ENCODE data around the gene DOK3. TPM values are rescaled to one million over a fixed set of nuclear protein-coding genes. Genes with fewer than 3 reads are reported as not detected.
"Not testable (repeated sequence)": the region's sequence is repeated elsewhere in the genome, so short reads cannot be mapped to it uniquely, and the experiment has no call there.

Gene DOK3
- total RNA-seq, 1 donor from 2014 or later: 4.2 TPM

DNA sequence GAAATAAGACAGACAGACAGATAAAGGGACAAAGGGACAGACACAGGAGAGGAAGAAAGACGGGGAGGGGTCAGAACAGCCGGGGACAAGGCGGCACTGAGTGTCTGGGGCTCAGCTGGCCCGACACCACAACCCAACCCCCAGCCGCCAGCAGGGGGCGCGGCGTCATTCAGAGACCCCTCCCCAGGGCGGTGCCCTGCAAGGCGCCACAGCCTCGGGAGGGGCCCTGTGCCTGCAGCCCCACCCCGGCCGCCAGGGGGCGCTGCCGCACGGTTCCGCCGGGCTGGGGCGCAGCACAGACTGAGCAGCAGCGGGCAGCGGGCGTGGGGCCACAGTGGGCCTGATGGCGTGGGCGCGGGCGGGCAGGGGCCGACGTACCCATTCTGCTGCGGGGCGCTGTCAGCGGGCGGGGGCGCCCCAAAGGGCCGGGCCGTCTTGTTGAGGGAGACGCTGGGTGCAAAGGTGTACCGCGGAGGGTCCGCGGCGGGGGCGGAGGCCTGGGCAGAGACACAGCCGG, 18.1 kb downstream of the DOK3 start:
- intact Hi-C loops (cut with DNase I): no loop called here
- ATAC-seq (ENCODE audit: poor library complexity): no peak
- DNase-seq: peak; percentile 60

GRCh38 chr5:177490992-177491391, 18.6 kb downstream of the DOK3 start:
- intact Hi-C loops (cut with DNase I): no loop called here
- ATAC-seq (ENCODE audit: poor library complexity) (no peak), DNase-seq (no peak)

- ATAC-seq (ENCODE audit: poor library complexity) (no peak), DNase-seq (no peak)
- intact Hi-C loops (cut with DNase I): no loop called here
Observed at GRCh38 chr5:177490311-177490991, 19.2 kb downstream of the DOK3 start.

DNA sequence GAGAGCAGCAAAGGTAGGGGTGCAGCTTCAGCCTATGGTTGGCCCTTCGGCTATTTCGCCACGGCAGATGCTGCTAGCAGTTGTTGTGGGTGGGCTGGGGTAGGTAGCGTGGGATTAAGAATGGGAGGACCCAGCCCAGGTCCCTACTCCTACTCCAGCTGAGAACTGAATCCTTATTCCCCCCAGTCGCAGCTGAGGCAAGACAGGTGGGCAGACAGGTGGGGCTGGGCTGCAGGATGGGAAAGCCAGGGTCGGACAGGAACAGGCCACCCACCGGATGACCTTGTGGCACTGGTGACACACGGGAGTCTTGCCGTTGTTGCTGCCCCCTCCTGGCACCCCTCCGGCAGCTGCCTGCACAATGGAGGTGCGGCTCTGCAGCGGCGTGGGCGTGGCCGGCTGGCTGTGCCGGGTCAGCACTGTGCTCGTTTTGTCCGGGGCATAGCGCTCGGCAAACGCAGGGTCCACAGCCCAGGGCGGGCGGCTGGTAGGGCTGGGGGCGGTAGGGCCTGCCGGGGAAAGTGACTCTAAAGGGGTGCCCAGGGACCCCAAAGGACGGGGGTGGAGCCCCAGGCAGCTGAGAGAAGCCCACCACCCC, 20.4 kb downstream of the DOK3 start:
- no peak for ATAC-seq (ENCODE audit: poor library complexity)
- DNase-seq: no peak
- intact Hi-C loops (cut with DNase I): no loop called here

DNA sequence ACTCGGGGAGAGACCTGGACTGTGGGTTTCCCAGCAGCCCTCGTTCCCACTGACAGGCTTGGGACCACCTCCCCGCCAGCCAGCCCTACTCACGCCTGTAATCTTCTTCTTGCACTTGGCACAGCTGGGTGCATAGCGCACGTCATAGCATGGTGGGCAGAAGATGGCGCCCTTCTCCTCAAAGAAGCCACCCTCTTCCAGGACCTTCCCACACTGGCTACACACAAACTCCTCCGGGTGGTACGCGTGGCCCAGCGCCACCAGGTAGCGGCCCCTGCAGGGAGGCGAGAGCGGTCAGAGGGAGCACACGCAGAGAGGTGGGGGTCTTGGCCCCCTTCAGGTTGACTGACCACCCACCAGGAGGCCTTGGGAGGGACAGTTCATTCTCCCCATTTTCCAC, 21.7 kb downstream of the DOK3 start:
- intact Hi-C loops (cut with DNase I): no loop called here
- ATAC-seq (ENCODE audit: poor library complexity) (no peak), DNase-seq (no peak)

DNA sequence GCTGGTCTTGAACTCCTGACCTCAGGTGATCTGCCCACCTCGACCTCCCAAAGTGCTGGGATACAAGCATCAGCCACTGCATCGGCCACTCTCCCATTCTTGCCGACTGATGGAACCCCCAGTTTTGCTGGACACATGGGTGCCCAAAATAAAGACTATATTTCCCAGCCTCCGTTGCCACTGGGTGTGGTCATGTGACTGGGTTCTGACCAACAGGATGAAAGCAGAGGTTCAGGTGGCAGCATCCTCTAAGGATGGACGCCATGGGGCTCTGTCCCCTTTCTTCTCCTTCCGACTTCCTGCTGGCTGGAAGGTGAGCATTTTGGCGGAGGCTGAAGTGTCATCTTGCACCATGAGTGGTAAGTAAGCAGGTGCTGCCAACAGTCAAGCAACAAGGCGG, 22.5 kb downstream of the DOK3 start:
- ATAC-seq (ENCODE audit: poor library complexity) (no peak), DNase-seq (no peak)
- intact Hi-C loops (cut with DNase I): no loop called here

GRCh38 chr5:177486256-177486655, 23.4 kb downstream of the DOK3 start:
- DNase-seq (no peak), ATAC-seq (ENCODE audit: poor library complexity) (no peak)
- intact Hi-C loops (cut with DNase I): no loop called here

- DNase-seq; intact Hi-C loops (cut with DNase I); ATAC-seq (ENCODE audit: poor library complexity): not testable (repeated sequence)
Observed at GRCh38 chr5:177485753-177486152, 23.9 kb downstream of the DOK3 start.

DNA sequence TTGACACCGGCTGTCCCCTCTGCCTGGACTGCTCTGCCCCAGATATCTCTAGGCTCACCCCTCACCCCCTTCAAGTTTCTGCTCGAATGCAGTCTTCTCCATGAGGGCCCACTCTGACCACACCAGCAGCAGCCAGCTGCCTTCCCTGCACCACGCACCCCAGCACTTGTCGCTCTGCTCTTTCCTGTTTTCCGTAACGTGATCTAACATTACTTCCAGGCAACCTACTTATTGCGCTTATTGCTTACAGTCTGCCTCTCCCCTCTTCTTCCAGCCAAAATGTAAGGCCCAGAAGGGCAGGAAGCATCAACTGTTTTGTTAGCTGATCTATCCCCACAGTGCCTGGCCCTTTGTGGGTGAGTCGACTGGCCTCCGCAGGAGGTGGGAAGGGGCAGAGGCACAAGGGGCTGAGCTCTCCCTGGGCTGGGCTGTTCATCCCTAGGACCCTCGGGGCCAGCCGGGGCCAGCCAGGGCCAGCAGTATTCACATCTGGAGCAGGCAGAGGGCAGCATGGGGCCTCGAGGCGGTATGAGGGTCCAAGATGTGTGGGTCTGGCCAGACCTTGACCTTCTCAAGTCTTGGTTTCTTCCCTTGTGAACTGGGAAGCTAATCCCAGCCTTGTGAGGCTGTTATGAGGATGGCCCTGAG, 24.6 kb downstream of the DOK3 start:
- ATAC-seq (ENCODE audit: poor library complexity) (no peak), DNase-seq (no peak)
- intact Hi-C loops (cut with DNase I): no loop called here

DNA sequence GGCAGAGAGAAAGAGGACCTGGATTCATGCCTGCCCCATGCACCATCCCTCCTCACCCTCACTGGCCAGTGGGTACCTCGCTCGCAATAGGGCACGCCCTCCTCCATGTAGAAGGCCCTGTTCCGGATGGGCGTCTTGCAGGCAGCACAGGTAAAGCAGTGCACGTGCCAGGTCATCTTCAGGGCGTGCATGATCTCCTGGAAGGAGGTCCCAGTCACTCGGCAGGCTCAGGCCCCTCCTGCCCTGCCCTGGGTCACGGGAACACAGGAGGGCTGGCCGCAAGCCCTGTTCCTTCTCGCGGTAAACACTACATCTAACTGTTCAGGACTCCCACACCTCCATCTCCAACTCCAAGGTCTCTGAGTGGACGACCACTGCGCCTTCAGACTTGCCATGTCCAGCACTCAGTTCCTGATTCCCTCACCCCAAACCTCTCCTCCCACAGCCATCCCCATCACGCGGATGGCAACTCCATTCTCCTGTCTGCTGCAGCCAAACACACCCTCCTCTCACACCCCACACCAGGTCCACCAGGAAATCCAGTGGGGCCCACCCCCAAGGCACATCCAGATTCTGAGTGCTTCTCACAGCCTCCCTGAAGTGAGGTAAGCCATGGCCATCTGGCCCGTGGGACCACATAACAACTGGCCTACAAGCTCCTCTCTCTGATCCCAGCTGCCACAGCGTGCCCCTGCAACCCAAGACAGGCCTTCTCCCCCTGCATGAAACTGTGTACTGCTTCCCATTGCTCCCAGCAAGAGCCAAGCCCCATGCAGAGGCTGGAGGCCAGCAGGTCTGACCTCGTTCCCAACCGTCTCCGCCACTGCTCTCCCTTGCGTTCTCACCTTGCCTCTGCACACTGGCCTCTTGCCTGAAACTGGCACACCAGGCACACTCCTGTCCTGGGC, 25.4 kb downstream of the DOK3 start:
- intact Hi-C loops (cut with DNase I): no loop called here
- DNase-seq (no peak), ATAC-seq (ENCODE audit: poor library complexity) (no peak)

DNA sequence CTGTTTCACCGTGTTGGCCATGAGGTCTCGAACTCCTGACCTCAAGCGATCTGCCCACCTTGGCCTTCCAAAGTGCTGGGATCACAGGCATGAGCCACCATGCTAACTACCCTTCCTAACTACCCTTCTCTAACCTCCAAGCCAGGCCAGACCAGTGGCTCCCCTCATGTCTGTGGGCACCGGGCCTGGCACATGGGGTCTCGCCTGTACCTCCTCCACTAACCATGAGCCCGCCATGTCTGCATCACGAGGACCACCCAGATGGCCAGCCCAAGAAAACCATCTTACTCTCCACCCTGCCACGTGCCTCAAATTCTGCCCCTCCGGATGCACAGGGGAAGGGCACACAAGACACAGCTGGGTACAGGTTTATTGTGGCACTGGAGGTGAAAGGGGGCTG, 26.6 kb downstream of the DOK3 start:
- intact Hi-C loops (cut with DNase I): no loop called here
- DNase-seq (no peak), ATAC-seq (ENCODE audit: poor library complexity) (no peak)

DNA sequence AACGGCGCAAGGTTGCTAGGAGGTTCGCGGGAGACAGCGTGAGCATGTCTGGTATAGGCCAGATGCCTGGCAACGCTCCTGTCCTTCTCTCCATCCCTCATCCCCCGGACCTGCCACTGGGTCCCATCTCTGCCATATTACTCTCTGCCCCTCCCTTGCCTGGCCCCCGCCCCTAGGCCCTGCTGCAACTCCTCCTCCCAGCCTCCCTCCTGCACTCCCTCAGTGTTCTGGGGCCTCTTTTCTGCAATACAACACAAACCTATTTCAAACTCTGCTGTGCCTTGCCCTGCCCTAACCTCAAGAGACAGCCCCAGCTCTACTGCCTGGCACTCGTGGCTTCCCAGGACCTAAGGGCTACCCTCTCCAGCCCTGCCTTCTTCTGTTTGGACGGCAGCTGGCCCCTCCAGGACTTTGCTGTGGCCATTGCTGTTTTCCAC, 27.2 kb downstream of the DOK3 start:
- DNase-seq (no peak), ATAC-seq (ENCODE audit: poor library complexity) (no peak)
- intact Hi-C loops (cut with DNase I): no loop called here

DNA sequence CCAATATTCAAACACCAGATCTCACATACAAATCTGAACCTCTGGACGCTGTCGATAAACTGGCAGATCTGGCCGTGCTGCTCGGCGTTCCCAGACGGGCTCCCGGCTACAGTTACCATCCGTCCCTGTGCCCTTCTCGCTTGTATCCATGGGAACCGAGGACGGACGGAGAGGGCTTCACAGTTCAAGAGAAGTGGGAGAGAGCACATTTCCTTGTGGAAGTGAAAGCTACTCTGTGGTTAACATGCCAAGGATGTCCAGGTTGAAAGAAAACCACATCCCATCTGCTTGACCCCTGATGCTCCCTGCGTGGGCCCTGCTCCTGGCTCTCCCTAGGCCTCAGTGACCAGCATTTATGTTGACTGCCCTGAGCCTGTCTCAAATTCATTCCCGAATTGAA, 29.9 kb downstream of the DOK3 start:
- peak; percentile 7 for ATAC-seq (ENCODE audit: poor library complexity)
- intact Hi-C loops (cut with DNase I): no loop called here
- DNase-seq: no peak

DNA sequence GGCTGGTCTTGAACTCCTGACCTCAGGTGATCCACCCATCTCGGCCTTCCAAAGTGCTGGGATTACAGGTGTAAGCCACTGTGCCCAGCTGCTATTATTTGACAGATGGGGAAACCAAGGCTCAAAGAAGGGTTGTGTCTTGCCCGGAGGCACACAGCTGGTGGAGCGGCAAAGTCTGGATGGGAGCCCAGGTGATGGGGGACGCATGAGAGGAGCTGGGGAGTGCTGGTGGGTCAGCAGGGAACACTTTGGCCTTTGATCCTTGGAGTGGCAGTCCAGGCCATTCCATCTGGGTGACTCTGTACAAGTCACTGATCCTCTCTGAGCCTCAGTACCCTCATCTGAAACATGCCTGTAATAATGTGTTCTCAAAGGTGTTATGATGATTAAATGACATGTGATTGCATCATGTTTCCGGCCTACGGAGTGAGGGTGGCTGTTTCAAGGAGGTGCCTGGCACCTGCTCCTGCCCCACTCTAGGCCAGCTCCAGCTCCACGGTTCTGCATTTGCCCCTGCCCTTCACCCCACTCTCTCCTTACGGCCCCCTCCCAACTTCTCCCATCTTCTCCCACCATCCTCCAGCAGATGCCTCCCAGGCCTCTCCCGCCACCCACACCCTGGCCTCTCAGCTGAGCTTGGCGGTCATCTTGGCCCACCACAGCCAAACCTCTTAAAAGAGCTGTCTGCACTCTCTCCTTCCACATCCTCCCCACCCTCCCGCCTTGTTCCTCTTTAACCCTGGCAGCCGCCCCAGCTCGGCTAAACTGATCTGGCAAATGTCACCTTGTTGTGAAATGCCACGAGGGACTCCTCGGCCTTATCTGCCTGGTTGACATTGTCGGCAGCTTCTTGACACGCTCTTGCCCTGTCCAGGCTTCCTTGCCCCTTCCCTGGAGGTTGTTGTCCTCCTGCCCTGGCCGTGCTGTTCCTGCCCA, 30.6 kb downstream of the DOK3 start:
- intact Hi-C loops (cut with DNase I): no loop called here
- ATAC-seq (ENCODE audit: poor library complexity) (peak; percentile 95), DNase-seq (peak; percentile 94)

DNA sequence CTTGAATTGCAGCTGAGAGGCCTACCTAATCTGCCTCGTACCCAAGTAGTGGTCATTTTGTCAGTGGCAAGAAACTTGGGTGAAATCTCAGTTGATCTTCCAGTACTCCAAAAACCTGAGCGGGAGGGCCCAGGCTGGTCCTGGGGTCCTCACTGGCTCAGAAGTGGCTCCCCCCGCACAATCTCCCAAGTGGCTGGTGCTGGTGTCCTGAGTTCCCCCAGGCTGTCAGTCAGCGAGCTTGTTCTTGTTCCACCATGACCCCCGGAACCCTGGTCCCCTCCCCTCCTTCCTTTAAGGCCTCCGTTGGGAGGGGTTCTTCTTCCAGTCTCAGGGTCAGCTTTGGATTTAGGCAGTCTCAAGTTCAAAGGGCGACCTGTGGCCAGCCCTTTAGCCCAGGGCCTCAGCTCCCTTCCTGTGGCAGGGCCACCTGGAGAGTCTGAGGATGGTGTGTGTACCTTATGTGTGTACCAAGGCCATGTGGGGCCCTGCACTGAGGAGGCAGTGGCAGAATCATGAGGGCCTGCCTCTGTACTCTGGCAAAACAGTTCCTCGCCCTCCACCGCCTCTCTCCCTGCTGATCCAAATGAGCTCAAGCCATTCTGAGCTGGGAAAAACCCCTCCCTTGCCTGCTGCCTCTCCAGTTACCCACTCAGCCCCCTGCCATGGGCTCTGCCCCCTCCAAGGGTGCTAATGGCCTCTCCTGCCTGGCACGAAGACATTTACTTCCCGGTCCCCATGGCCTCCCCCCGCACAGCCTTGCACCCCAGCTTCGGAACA, 31.7 kb downstream of the DOK3 start:
- intact Hi-C loops (cut with DNase I): no loop called here
- DNase-seq: no peak
- ATAC-seq (ENCODE audit: poor library complexity): no peak

GRCh38 chr5:177476531-177477233, 32.9 kb downstream of the DOK3 start:
- DNase-seq: peak; percentile 66
- no peak for ATAC-seq (ENCODE audit: poor library complexity)
- intact Hi-C loops (cut with DNase I): no loop called here

All from Right ventricle myocardium superior (tissue), 1 donor.